ENCODE measurements around the gene KLHL14.

DNA sequence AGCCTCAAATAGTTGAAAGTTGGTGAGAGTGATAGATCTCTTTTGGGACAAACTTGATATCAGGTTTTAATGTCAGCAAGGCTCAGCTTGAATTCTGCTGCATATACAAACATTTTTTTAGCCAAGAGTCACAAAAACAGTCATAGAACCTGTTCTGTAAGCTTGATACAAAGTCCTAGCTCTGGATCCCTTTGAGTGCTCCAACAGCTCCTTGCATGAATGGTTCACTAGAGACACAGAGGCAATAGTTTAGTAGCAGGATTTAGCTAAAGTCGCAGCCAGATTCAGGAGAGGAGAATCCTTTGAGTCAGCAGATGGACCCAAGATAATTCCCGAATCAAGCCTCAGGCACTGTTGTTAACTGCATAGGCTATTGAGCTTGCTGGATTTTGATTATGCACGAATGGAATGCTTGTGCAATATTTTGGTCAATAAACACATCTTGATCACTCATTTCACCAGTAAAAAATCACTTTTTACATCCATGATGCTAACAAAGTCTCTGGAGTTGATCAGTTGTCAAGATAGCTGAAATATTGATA lies 148.6 kb downstream of the KLHL14 start:
- TF ChIP-seq POLR2A (IDR thresholded peaks at IDR 0.05), result no peak
- TF ChIP-seq, protein P1, sequence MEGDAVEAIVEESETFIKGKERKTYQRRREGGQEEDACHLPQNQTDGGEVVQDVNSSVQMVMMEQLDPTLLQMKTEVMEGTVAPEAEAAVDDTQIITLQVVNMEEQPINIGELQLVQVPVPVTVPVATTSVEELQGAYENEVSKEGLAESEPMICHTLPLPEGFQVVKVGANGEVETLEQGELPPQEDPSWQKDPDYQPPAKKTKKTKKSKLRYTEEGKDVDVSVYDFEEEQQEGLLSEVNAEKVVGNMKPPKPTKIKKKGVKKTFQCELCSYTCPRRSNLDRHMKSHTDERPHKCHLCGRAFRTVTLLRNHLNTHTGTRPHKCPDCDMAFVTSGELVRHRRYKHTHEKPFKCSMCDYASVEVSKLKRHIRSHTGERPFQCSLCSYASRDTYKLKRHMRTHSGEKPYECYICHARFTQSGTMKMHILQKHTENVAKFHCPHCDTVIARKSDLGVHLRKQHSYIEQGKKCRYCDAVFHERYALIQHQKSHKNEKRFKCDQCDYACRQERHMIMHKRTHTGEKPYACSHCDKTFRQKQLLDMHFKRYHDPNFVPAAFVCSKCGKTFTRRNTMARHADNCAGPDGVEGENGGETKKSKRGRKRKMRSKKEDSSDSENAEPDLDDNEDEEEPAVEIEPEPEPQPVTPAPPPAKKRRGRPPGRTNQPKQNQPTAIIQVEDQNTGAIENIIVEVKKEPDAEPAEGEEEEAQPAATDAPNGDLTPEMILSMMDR (IDR thresholded peaks at IDR 0.05), result no peak

Measured in breast epithelium (tissue), 3 donors.